OCI-LY3 (cell line): ENCODE measurements around the gene BUD13.

Source experiments
- H2AFZ ChIP-seq: fragments of 200-600, 300-600 bp; shearing (Covaris generic); 2 replicates; pipeline ENCODE4 v1.6.0; 2014; ENCODE audit warnings: antibody characterized with exemption, low read depth, low read length
- H3K27ac ChIP-seq: fragments of 200-600, 300-600 bp; sonication (generic); 2 replicates; pipeline ENCODE4 v1.5.1; 2014; ENCODE audit warnings: mild to moderate bottlenecking, low read length, moderate library complexity, mixed read lengths
- H3K27me3 ChIP-seq: fragments of 200-600, 300-600 bp; sonication (generic); 2 replicates; pipeline ENCODE4 v1.6.1; 2014; ENCODE audit warnings: low read depth, low read length, mixed read lengths
- H3K36me3 ChIP-seq: fragments of 200-600, 300-600 bp; sonication (generic); replicated peaks from 2 replicates; pipeline ENCODE3; 2014; ENCODE audit warnings: low read depth, low read length, mixed read lengths
- H3K4me1 ChIP-seq: fragments of 300-600, 200-600 bp; sonication (generic); 2 replicates; pipeline ENCODE4 v1.6.1; 2014; ENCODE audit warnings: low read length, mixed read lengths
- H3K4me2 ChIP-seq: fragments of 200-600, 300-600 bp; sonication (generic); 2 replicates; pipeline ENCODE4 v1.6.1; 2014; ENCODE audit warnings: low read length, mixed read lengths
- H3K4me3 ChIP-seq: fragments of 300-600, 200-600 bp; sonication (generic); 2 replicates; pipeline ENCODE4 v1.5.1; 2014; ENCODE audit warnings: antibody characterized with exemption, mild to moderate bottlenecking, low read length, moderate library complexity
- H3K79me2 ChIP-seq: fragments of 300-600, 200-600 bp; shearing (Covaris generic); 2 replicates; pipeline ENCODE4 v1.6.1; 2014; ENCODE audit warnings: mild to moderate bottlenecking, low read length, mixed read lengths
- H3K9ac ChIP-seq: fragments of 300-600, 200-600 bp; shearing (Covaris generic); 2 replicates; pipeline ENCODE4 v1.6.0; 2014; ENCODE audit warnings: mild to moderate bottlenecking, low read length, moderate library complexity
- H3K9me3 ChIP-seq: fragments of 200-600, 300-600 bp; shearing (Covaris generic); 2 replicates; pipeline ENCODE4 v1.6.1; 2014; ENCODE audit warnings: low read length, mixed read lengths; ENCODE audit not compliant: insufficient read depth
- H4K20me1 ChIP-seq: fragments of 200-600, 300-600 bp; sonication (generic); 2 replicates; pipeline ENCODE4 v1.6.1; 2016; ENCODE audit warnings: low read length, mixed read lengths; ENCODE audit not compliant: insufficient read depth
- EZH2phosphoT487 ChIP-seq: fragments of 200-600 bp; shearing (Covaris generic); IDR thresholded peaks from 2 replicates; pipeline ENCODE4 v1.6.1; 2018; ENCODE audit warnings: antibody characterized with exemption, mixed run types, low read depth
- TF ChIP-seq, protein P1 (sequence below): fragments of 200-600, 300-600 bp; sonication (generic); IDR thresholded peaks from 2 replicates; pipeline ENCODE4 v1.5.1; 2014; ENCODE audit warnings: antibody characterized with exemption, low read length, low read depth

The BUD13 gene

GRCh38 chr11:116792144-116792868, 19.5 kb upstream of the BUD13 start:
- H4K20me1 ChIP-seq = no peaks in the 10 kb centered on the region
- H3K27ac ChIP-seq = no peak overlapping the region
- no peaks in the 10 kb centered on the region for H3K9me3 ChIP-seq
- H3K4me3 ChIP-seq = no peak overlapping the region
- peaks cover 8% of the 10 kb centered on the region; the same call in 1 of the 2 replicates for H3K4me1 ChIP-seq
- no peak overlapping the region for H3K4me2 ChIP-seq
- no peak overlapping the region for H3K9ac ChIP-seq
- H3K79me2 ChIP-seq = peaks cover 5% of the 10 kb centered on the region
- no peak overlapping the region for H2AFZ ChIP-seq
- TF ChIP-seq, protein P1, sequence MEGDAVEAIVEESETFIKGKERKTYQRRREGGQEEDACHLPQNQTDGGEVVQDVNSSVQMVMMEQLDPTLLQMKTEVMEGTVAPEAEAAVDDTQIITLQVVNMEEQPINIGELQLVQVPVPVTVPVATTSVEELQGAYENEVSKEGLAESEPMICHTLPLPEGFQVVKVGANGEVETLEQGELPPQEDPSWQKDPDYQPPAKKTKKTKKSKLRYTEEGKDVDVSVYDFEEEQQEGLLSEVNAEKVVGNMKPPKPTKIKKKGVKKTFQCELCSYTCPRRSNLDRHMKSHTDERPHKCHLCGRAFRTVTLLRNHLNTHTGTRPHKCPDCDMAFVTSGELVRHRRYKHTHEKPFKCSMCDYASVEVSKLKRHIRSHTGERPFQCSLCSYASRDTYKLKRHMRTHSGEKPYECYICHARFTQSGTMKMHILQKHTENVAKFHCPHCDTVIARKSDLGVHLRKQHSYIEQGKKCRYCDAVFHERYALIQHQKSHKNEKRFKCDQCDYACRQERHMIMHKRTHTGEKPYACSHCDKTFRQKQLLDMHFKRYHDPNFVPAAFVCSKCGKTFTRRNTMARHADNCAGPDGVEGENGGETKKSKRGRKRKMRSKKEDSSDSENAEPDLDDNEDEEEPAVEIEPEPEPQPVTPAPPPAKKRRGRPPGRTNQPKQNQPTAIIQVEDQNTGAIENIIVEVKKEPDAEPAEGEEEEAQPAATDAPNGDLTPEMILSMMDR = no peak
- no peak for TF ChIP-seq EZH2phosphoT487
- H3K27me3 ChIP-seq = no peaks in the 10 kb centered on the region
- no peaks in the 10 kb centered on the region for H3K36me3 ChIP-seq

GRCh38 chr11:116791813-116792143, 19.0 kb upstream of the BUD13 start, which contains the start of gene APOA5:
Gene APOA5 (minus strand): TSS chr11:116791879. CDS start chr11:116791860, 19 bp downstream.
- H3K79me2 ChIP-seq = peaks cover 11% of the 10 kb centered on the region
- no peaks in the 10 kb centered on the region for H4K20me1 ChIP-seq
- TF ChIP-seq, protein P1 = no peak
- no peak for TF ChIP-seq EZH2phosphoT487
- peak within 1 kb of the TSS; percentile 51 for H2AFZ ChIP-seq
- H3K27me3 ChIP-seq = no peaks in the 10 kb centered on the region
- H3K27ac ChIP-seq = no peak within 1 kb of the TSS
- H3K4me2 ChIP-seq = peak within 1 kb of the TSS; percentile 66
- no peaks in the 10 kb centered on the region for H3K36me3 ChIP-seq
- peak within 1 kb of the TSS; percentile 1; the same call in 1 of the 2 replicates for H3K9ac ChIP-seq
- no peaks in the 10 kb centered on the region for H3K9me3 ChIP-seq
- H3K4me1 ChIP-seq = peaks cover 11% of the 10 kb centered on the region
- peak within 1 kb of the TSS; percentile 63 for H3K4me3 ChIP-seq

GRCh38 chr11:116791002-116791812, 18.4 kb upstream of the BUD13 start:
- peak overlapping the region; percentile 51 for H2AFZ ChIP-seq
- no peaks in the 10 kb centered on the region for H3K27me3 ChIP-seq
- no peaks in the 10 kb centered on the region for H4K20me1 ChIP-seq
- H3K36me3 ChIP-seq = no peaks in the 10 kb centered on the region
- peak overlapping the region; percentile 66 for H3K4me2 ChIP-seq
- H3K9me3 ChIP-seq = no peaks in the 10 kb centered on the region
- peaks cover 14% of the 10 kb centered on the region for H3K4me1 ChIP-seq
- TF ChIP-seq EZH2phosphoT487 = no peak
- TF ChIP-seq, protein P1 = peak; percentile 82
- H3K27ac ChIP-seq = no peak overlapping the region
- H3K79me2 ChIP-seq = peaks cover 13% of the 10 kb centered on the region
- H3K4me3 ChIP-seq = peak overlapping the region; percentile 63
- peak overlapping the region; percentile 1; the same call in 1 of the 2 replicates for H3K9ac ChIP-seq
